ENCODE measurements around the gene CNTNAP4. TPM values are rescaled to one million over a fixed set of nuclear protein-coding genes. Genes with fewer than 3 reads are reported as not detected.

The CNTNAP4 gene
- total and polyA plus RNA-seq, 4 donors: 0.06 to 0.09 TPM; not detected in 2

- Histone ChIP-seq H3K4me1 (ENCODE audit: control insufficient read depth in 4 of 4, insufficient read depth in 4 of 4, low read length in 3 of 4) (no peaks in the 10 kb centered on the region), H3K27me3 (ENCODE audit: control insufficient read depth in 4 of 4, insufficient read depth in 4 of 4, low read length in 3 of 4) (no peaks in the 10 kb centered on the region), H3K36me3 (ENCODE audit: control insufficient read depth in 4 of 4, insufficient read depth in 3 of 4, low read depth in 1 of 4, low read length in 3 of 4) (no peaks in the 10 kb centered on the region), H3K9me3 (ENCODE audit: control insufficient read depth in 4 of 4, low read length in 3 of 4) (no peaks in the 10 kb centered on the region), H3K27ac (ENCODE audit: low read depth in 1 of 2, low read length in 2 of 2) (no peak overlapping the region), H3K9ac (ENCODE audit: low read depth in 1 of 2, low read length in 2 of 2) (no peak overlapping the region), H3K4me3 (ENCODE audit: low read depth in 1 of 3, low read length in 3 of 3) (no peak overlapping the region)
- no peak for DNase-seq (ENCODE audit: low spot score)
- TF ChIP-seq MAX (IDR thresholded peaks at IDR 0.05) (no peak), HNF4A (conservative IDR thresholded peaks at IDR 0.05) (no peak), FOXA1 (IDR thresholded peaks at IDR 0.05) (no peak), HNF4G (IDR thresholded peaks at IDR 0.05) (no peak), RXRA (IDR thresholded peaks at IDR 0.05) (no peak), CTCF (IDR thresholded peaks at IDR 0.05; ENCODE audit: low read depth, low read length, missing input control) (no peak), ZBTB33 (IDR thresholded peaks at IDR 0.05) (no peak), REST (IDR thresholded peaks at IDR 0.05) (no peak), NR2F2 (IDR thresholded peaks at IDR 0.05) (no peak), FOXA2 (IDR thresholded peaks at IDR 0.05) (no peak), SP1 (IDR thresholded peaks at IDR 0.05) (no peak), YY1 (IDR thresholded peaks at IDR 0.05) (no peak), RAD21 (IDR thresholded peaks at IDR 0.05) (no peak)
- 95% methylated on average over 21 of the region's 21 CpGs for WGBS
Observed at GRCh38 chr16:76500006-76500405, 222.8 kb downstream of the CNTNAP4 start.

- no peak for DNase-seq (ENCODE audit: low spot score)
Observed at GRCh38 chr16:76502063-76502462, 224.9 kb downstream of the CNTNAP4 start.

More at GRCh38 chr16:76502063-76502462, 224.9 kb downstream of the CNTNAP4 start:
- no peak overlapping the region for H3K9ac ChIP-seq (ENCODE audit: low read depth in 1 of 2, low read length in 2 of 2)
- H3K4me1 ChIP-seq (ENCODE audit: control insufficient read depth in 4 of 4, insufficient read depth in 4 of 4, low read length in 3 of 4): no peaks in the 10 kb centered on the region
- no peak overlapping the region for H3K27ac ChIP-seq (ENCODE audit: low read depth in 1 of 2, low read length in 2 of 2)
- TF ChIP-seq TAF1 (conservative IDR thresholded peaks at IDR 0.05): no peak
- no peak for TF ChIP-seq RXRA (IDR thresholded peaks at IDR 0.05)
- no peak for TF ChIP-seq JUND (IDR thresholded peaks at IDR 0.05)
- H3K36me3 ChIP-seq (ENCODE audit: control insufficient read depth in 4 of 4, insufficient read depth in 3 of 4, low read depth in 1 of 4, low read length in 3 of 4): no peaks in the 10 kb centered on the region
- H3K9me3 ChIP-seq (ENCODE audit: control insufficient read depth in 4 of 4, low read length in 3 of 4): no peaks in the 10 kb centered on the region
- 94% methylated on average over 8 of the region's 8 CpGs for WGBS
- no peak overlapping the region for H3K4me3 ChIP-seq (ENCODE audit: low read depth in 1 of 3, low read length in 3 of 3)
- no peaks in the 10 kb centered on the region for H3K27me3 ChIP-seq (ENCODE audit: control insufficient read depth in 4 of 4, insufficient read depth in 4 of 4, low read length in 3 of 4)

Data from liver (tissue), 9 donors.